ENCODE measurements around the gene CARMIL1.

DNA sequence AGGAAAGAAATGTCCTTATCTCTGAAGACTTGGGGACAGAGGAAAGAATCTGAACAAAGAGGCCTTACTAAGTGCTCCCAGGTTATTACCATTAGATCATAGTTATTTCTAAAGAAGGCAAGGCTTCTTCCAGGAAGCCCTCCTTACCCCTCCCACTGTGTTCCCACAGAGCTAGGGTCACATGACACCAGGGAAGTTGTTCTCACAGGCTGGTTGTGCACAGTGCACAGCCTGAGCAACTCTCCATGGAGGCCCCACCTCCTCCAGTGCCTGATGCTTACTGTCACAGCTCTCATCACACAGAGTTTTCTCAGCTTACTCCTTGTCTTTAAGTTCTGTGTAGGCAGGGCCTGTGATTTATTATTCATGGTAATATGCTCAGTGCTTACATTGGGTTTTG, 303.9 kb downstream of the CARMIL1 start:
- TF ChIP-seq POLR2A (IDR thresholded peaks at IDR 0.05; ENCODE audit: low read length) (no peak), GATA1 (IDR thresholded peaks at IDR 0.05; ENCODE audit: low read depth, low read length) (no peak)
